Activated CD4-positive, alpha-beta T cell treated with anti-CD3 and anti-CD28 coated beads for 4 hours (primary cell): ENCODE measurements around the gene ATG2A.
A peak's percentile ranks its signal among the peaks of the same experiment; 100 is the strongest.

ENCODE experiments used
- DNase-seq, 2 donors: peaks; one replicate each; pipeline ENCODE4 v3.0.0-alpha.2; 2020

ATG2A gene

GRCh38 chr11:64916775-64917662 is at the start of gene ATG2A:
Gene ATG2A (minus strand): TSS chr11:64917209. CDS start chr11:64917135, 74 bp downstream.
- peak; percentile 98 to 99 for DNase-seq

DNA sequence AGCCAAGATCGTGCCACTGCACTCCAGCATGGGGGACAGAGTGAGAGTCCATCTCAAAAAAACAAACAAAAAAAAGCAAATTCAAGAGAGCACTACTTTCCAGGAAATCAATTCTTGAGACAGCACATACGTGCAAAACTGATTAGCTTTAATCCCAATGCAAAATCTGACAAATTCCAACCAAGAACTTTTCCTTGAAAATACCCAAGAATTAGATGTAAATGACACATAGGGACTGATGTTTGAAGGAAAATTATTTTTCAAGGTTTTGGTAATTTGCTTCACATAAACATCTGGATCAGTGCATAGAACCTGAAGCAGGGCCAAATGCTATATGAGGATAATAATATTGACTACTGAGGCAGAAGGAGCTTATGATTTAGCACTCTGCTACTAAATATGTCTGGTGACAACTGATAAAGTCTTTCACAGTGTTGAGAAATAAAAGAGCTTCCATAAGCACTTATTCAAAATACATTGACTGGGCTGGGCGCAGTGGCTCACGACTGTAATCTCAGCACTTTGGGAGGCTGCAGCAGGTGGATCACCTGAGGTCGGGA is 46.1 kb upstream of the ATG2A start:
- no peak for DNase-seq

GRCh38 chr11:64960719-64961118 is 43.7 kb upstream of the ATG2A start:
- no peak for DNase-seq

- no peak for DNase-seq
Measured at GRCh38 chr11:64959498-64959897, 42.5 kb upstream of the ATG2A start.

DNA sequence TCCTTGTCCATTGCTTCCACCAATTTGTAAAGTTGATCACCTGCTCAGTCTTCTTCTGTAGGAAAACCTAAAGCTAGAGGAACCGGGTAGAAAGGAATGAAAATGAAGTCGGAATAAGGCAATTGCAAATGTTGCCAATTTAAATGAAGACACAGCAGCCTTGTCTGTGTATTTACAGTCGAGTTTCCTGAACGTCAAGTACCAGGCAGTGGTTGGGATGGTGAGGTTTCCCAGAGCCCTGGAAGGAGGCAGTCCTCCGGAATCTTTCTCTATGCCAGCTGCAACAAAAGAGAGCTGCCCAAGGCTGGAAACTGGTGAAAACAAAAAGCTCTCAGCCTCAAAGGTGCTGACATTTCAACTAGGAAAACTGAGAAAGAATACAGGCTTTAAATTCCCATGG is 37.2 kb upstream of the ATG2A start:
- DNase-seq = no peak

DNA sequence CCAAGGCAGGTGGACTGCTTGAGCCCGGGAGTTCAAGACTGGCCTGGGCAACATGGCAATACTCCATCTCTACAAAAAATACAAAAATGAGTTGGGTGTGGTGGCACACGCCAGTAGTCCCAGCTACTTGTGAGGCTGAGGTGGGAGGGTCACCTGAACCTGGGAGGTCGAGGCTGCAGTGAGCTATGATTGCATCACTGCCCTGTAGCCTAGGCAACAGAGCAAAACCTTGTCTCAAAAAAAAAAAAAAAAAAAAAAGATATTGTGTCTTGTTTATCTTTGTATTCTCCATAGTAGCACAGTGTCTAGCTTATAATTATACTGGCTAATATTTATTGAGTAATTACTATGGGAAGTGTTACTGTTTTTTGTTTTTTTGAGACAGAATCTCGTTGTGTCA is 34.5 kb upstream of the ATG2A start:
- no peak for DNase-seq

- DNase-seq = no peak
Measured at GRCh38 chr11:64947208-64947814, 30.3 kb upstream of the ATG2A start.

DNA sequence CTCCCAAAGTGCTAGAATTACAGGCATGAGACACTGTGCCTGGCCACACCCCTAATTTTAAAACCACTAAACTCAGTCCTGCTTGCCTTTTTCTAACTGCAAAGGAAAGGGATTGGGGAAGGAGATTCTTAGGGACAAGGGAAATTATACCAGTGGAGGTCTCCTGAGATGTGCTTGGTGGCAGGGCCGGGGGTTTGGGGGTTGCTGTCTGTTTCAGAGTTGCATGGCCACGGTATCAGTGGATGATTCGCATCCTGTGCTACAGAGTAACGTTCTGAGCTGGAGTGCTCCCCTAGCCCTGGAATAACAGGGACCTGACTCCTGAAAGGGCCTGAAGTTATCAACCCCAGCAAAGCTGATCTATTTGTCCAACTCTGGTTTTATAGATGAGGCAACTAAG is 19.5 kb upstream of the ATG2A start:
- no peak for DNase-seq

- no peak for DNase-seq
Measured at GRCh38 chr11:64935359-64936081, 18.5 kb upstream of the ATG2A start, which contains the start of gene GPHA2. Gene GPHA2 (minus strand): TSS chr11:64935893. CDS start chr11:64935460, 433 bp downstream.

DNA sequence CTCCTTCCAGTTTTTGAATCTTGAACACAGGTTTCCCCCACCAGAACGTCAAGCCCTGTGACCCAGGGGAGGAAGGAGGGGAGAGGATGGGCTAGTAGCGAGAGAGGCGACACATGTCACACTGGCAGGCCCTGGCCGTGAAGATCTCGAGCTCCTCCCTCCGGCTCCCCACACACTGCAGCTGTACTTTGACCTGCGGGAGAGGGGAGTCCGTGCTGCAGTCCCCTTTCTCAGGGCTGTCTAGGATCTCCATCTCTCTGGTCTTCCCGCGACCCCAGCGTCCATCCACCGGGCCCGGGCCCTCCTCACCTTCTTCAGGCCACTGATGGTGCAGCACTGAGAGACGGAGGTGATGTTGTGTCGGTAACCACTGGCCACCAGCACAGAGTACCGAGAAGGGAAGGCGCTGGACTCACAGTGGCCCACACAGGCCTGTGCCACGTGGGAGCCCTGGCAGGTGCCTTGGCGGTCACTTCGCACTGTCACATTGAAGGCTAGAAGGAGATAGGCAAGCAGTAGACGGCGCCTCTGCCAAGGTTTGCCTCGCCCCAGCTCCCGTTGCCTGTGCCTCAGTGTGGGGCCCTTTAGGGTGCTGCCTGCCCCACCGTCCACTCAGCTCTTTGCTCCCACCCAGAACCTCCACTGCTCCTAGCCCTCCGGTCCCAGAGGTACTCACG is 17.8 kb upstream of the ATG2A start:
- DNase-seq = no peak

DNA sequence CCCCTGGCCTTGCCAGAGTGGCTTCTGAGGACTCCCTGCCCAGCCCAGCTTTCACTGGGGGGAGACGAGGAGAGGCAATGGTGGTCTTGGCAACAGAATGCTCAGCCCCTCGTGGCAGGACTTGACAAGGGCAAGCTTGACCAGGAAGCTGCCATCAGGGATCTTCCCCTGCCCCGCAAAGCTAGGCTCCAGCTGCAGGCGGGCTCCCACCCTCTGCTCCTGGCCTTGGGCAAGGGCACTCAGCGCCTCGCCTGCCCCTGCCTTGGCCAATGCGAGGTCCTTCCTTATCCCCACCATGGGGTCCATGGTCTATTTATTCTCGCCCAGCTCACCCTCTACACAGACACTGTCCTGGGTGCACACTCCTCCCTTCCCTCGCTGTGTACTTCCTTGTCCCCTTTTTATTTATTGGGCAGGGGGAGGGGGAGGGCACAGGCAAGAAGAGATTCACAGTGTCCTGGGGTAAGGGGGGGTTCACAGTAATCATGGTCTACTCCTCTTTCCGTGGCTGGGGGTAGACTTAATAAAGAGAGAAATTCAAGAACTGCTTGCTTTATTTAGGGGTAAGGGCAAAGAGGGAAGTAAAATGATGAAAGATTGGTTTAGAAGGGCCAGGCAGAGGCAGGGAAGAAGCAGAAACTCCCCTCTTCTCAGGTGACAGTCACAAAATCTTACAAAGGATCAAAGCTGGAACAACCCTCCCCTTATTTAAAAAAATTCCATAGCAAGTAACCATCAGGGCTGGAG is 17.1 kb upstream of the ATG2A start:
- no peak for DNase-seq

GRCh38 chr11:64933213-64933934 is 16.4 kb upstream of the ATG2A start:
- no peak for DNase-seq

DNA sequence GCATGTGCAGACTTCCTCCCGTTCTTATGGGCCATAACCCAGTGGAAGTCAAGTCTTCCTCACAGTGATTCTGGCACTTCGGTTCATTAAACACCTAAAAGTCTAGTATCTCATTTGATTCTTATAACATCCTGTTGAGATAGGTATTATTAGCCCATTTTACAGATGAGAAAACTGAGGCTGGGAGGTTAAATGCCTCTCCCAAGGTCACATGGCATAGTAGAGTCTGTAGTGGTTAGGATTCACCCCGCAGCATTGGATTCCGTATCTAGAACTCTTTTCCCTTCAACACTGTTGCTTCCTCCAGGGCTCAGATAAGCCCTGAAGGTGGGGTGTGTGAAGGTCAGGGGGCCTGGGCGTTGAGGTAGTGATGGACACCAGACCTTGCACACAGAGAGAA is 15.3 kb upstream of the ATG2A start:
- DNase-seq = no peak

- DNase-seq = no peak
Measured at GRCh38 chr11:64931290-64931689, 14.3 kb upstream of the ATG2A start.

GRCh38 chr11:64930340-64930739 is 13.3 kb upstream of the ATG2A start:
- no peak for DNase-seq

DNA sequence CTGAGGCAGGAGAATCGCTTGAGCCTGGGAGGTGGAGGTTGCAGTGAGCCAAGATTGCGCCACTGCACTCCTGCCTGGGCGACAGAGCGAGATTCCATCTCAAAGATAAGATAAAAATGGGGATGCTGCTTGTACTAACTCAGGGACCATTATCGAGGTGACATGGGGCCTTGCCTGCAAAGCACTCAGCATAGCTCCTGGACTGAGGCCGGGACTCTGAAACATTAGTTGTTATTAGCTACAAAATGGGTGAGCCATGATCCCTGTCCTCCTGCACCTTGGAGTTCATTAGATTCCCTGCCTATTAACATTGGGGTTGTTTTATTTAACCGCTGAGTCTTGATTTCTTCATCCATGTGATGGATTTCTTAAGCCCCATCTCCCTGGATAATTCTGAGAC is 12.6 kb upstream of the ATG2A start:
- no peak for DNase-seq

GRCh38 chr11:64928957-64929356 is 11.9 kb upstream of the ATG2A start:
- DNase-seq = no peak

- no peak for DNase-seq
Measured at GRCh38 chr11:64926689-64927088, 9.7 kb upstream of the ATG2A start.

GRCh38 chr11:64925536-64926436 is 8.8 kb upstream of the ATG2A start:
- DNase-seq = no peak

DNA sequence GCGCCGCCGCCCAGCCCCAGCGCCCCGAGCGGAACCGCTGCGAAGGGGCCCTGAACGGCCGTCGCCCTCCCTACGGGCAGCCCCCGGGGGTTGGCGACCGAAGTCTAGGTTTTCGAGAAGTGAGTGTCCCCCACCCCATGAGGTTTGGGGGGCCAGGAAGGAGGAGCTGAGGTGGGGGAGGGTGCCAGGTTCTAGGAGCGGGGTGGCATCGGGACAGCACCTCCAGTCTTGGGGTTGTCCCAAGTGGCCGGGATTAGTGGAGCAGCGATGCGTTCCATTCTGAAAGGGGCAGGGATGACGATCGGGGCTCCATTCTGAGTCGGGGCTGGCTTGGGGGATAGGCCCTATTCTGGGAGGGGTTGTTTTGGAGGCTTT is 7.9 kb upstream of the ATG2A start:
- peak in 1 of 2 donors; percentile 22 for DNase-seq
